HG03558 (cell line): ENCODE measurements around the gene SEPTIN8.

Experiments used
- ATAC-seq: cut with Tn5 transposase; IDR thresholded peaks from one replicate; pipeline ENCODE4 v1.9.1; 2021; ENCODE audit warnings: moderate number of reproducible peaks; ENCODE audit not compliant: unreplicated experiment; ENCODE audit errors: extremely low read depth

Gene SEPTIN8

DNA sequence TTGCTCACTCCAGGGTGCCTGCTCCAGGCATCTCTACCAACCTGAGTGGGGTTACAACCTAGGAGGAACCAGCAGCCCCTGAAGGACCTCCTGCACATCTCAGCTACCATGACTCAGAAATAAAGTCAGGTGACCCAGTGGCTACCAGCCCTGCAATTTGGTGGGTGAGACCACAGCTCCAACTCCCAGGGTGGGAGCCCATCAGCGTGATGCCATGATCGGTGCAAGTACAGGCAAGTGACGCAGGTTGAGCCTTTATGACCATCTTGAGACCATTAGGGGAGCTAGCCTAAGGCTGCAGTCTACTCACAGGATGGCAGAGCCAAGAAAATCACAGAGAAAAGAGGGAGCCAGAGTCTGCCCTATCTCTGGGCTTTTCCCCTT, 8.6 kb downstream of the SEPTIN8 start:
- no peak for ATAC-seq

DNA sequence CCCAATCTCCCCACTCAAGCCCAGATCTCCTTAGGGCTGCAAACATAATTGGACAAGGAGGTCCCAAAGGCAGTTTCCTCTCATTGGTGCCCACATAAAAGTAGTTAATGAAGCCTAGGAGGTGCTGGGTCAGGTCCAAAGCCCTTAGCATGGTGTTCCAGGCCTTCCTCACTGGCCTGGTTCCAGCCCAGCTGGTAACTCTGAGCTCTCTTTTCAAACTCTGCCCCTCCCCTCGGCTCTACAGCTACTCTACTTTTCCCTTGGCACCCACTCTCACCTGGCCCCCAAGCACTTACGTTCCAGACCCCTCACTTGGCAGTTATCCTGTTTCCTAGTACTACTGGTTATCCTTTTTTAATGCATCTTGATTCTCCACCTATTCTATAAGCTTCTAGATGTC, 9.9 kb downstream of the SEPTIN8 start:
- no peak for ATAC-seq

DNA sequence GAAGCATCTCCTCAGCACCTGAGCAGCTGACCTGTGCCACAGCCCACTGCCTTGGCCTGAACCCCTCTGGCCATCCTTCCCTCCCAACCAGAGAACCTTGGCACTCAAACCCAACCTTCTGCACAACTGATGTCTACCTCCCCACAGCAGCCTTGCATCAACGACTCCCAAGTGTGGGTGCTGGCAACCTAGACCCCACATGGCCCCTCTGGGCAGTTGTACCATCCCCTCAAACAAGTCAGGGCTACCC, 10.3 kb downstream of the SEPTIN8 start:
- ATAC-seq, result no peak

DNA sequence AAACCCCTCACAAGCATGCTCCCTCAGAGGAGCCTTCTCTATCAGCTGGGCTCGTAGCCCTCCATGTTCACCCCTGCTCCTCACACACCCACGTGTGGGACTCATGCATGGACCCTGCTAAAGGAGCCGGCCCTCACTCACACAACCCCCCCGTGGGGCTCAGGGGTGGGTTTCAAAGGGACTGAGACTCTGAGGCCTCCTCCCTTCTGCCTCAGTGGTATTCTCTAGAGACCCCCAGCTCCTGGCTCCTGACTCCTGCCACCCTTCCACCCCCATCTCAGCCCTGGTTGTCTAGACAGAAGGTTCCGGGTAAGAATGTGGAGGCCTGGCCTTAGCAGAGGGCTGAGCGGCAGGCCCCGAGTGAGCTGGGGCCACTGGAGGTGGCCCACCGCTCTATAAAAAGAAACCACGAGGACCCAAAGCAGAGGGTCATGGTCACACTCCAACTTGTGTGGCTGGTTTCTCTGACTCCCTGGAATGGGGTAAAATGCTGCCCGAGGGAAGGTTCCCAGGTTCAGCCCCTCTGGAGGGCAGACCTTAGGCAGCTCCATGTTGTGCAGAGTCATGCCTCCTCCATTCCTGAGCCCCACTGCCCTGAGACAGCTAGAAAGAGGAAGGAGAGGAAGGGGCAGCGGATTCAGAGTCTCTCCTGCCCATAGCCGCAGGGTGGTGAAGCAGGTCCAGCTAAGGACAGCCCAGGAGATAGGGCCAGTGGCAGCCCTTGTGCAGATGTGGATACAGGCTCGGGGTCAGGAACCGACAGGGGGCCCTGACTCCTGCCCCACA, 10.8 kb downstream of the SEPTIN8 start:
- no peak for ATAC-seq

DNA sequence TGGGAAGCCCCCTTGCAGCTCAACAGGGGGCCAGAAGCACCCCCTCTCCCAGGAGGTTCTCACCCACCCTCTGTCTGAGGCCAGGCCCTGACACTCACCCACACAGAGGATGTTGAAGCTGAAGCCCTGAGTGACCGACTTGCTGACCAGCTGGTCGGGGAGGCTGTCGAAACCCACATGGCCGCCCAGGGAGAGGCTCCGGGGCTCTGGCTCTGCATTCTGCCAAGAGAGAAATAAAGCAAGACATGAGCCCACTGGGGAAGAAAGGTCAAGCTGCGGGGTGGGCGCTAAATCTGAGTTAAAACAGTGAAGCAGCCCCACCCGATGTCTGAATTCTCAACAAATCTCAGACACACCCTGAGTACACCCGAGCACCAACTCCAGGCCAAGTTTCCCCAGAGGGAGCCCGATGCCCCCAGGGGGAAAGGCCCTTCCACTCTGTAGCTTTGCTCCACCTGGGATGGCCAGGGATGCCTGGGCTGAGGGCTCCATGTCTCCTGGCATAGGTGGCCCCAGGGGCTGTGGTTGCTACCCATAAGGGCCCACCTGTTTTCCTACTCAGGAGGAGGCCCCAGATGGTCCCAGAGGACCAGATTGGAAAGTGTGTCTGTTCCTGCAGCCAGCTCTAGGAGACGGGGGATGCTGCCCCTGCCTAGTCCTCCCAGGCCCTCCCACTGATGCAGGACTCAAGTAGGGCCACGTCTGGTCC, 11.6 kb downstream of the SEPTIN8 start:
- no peak for ATAC-seq

DNA sequence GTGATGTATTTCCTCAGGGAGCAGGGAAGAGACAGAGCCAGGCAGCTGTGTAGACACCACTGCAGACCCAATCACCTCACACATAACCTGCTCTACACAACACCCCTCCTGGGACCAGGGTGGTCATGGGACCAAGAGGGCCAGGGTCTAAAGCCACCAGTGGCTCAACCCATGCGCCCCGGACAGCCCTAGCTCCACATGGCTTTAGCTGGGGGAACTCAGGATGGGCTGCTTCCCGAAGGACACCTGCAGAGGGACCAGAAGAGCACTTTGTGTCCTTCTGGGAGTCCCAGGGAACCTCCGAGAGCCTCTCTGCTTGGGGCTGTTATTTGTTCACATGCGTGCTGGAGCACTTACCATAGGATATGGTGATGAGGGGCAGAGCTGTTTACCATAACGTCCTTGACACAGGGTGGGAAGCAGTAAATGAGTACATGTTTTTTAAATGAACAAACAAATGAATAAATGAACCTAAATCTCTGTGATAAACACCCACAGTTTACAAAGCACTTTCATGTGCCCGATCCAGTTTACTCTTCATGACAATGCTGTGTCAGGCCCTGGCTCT, 12.3 kb downstream of the SEPTIN8 start:
- no peak for ATAC-seq

DNA sequence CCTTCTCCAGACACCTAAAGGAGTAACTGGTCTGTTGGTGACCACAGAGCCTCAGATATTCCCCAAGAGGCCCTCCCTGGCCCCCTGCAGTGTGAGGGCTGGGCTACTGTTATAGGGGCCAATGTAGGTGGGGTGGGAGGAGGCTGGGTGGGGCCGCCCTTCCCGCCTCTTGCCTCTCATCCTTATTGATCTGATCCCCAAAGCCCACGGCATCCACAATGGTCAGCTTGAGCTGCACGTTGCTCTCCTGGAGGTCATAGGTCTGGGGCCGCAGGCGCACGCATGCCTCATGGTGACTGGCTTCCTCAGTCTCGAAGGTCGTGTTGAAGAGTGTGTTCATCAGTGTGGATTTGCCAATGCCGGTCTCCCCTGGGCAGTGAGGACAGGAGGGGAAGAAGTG, 13.0 kb downstream of the SEPTIN8 start:
- ATAC-seq, result no peak

DNA sequence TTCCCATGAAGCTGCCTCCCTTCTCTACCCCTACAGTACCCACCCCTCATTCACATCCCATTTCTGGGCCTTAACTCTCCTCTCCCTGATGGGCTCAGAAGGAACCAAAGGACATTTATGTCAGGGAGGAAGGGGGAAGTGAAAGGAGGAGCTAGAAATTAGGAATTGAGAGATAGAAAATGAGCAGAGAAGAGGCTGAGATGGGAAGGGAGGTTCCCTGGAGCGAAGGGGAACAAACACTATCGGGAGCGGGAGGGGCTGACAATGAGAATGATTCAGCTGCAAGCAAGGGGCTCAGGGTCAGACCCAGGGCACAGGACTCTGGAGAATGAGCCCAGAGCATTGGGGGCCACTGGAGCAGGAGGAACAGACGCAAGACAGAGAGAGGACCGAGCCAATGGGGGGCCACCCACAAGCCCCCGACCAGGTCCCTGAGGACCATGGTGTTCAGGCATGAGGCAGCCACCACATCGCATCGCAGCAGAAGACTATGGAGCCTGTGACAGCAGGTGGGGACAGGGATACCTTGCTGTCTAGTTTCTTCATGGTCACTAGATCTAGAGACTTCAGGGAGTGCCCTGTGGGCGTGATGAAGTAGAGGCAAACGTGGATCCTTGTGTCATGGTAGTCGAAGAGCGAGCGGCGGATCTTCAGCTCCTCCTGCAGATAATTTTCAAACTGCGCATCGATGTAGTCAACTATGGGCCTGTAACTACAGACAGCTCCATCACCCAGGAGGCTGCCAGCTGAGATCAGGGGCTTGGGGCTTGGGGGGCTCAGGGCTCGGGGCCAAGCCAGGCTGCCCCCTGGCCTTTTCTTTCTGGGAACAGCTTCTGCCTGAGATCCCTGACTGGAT, 13.6 kb downstream of the SEPTIN8 start:
- no peak for ATAC-seq

DNA sequence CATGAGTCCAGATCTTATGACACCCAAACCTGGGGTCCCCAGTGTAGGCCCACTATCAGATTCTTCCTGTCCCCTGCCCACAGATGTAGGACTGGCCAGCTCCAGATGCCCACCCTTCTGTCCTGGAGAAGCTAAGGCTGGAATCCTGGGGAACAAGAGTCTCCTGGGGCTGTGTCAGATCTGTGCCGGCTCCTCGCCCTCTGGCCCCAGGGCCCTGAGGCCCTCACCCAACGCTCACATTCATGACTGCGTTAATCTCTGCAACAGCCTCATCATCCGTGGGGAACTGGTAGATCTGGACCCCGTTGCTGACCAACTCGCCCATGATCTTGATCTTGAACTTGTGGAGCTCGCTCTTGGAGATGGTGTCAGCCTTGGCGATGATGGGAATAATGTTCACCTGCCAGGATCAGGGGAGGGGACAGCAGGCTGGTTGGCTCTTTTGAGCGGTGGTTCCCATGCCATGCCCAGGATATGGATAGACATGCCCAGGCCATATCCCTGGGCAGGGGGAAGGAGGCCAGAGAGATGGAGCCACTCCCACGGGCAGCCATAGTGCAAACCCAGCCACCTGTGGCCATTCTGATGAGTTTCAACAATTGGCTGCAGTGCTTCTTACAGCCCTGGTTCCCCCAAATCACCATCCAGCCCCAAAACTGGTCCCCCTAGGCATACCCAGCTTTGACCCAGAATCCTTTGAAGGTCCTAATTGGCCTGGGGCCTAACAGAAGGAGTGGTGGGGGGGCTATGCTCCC, 14.6 kb downstream of the SEPTIN8 start:
- no peak for ATAC-seq

DNA sequence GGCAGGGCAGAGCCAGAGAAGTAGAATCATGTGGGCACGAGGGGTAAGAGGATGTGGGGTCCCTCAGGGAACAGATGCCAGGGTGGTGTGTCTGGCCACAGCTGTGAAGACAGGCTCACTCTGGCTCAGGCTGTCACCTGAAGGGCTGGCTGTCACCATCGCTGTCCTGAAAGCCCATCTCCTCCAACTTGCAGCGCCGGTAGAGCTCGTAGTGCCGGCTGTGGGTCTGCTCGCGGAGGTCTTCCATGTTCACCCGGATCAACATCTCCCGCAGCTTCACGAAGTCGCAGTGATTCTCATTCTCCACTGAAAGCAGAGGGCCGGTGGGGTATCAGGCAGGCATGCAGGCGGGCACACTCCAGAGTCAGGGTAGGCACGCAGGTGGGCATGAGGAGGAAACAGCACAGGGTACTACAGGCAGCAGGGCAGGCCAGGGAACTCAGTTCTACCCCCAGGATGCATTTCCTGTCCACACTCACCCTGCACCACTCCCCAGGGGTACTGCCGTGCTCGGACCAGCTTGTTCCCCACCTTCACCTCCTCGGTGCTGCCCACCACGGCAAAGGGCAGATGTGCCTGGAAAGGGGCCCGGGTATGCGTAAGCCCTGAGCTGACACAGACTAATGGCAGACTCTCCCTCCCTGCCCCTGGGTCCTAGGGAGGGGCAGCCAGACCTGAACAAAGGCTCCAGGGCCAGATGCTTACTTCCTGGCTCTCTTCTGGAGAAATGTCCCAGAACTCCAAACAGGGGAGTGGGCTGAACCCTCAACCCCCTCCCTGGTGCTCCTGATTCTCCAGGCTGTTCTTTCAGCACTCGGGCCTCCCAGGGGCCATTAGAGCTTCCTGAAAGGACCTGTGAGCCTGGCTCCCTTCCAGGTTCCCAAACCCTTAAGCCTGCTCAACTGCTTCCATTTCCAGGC, 15.5 kb downstream of the SEPTIN8 start:
- ATAC-seq, result no peak

DNA sequence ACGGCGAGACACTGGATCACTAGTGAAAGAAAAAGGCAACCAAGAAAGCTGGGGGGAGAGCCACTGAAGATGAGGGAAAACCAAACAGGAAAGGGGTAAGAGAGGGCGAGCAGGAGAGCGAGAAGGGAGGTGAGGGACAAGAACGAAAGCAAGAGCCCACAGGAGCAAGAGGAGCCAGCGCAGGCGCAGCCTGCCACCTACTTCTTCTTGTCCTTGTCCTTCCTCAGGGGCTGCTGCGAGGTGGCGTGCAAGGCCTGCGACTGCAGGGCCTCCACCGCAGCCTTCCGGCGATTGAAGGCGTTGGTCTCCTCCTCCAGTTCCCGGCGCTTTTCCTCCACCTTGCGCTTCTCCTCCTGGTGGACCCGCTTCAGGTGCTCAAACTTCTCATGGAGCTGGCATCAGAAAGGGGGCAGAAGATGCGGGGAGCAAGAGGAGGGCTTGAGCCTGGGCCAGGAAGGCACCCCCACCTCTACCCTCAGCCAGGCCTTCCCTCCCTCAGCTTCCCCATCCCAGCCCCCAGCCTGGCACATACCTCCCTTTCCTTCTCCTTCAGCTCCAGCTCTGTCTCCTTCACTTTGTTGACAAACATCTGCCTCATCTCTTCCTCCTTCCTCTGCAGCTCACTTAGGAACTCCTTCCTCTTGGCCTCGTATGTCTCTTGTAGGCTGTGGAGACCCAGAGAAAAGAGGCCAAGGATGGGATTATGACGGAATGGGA, 16.3 kb downstream of the SEPTIN8 start:
- no peak for ATAC-seq

DNA sequence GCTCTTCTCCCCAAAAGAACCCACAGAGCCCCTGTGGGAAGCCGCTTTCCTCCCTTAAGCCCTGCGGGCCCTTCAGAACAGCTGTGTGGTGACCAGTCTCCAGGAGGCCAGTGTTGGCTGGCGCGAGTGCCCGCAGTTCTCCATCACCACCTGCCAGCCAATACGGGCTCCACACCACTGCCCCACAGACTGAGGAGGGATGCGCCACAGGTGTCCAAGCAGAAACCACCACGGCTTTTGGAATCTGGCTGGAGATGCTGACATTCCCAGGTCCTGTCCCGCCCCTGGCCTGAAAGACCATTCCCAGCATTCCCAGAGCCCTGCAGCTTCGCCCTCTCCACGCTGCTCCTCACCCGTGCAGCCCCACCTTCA, 17.0 kb downstream of the SEPTIN8 start:
- ATAC-seq, result no peak

DNA sequence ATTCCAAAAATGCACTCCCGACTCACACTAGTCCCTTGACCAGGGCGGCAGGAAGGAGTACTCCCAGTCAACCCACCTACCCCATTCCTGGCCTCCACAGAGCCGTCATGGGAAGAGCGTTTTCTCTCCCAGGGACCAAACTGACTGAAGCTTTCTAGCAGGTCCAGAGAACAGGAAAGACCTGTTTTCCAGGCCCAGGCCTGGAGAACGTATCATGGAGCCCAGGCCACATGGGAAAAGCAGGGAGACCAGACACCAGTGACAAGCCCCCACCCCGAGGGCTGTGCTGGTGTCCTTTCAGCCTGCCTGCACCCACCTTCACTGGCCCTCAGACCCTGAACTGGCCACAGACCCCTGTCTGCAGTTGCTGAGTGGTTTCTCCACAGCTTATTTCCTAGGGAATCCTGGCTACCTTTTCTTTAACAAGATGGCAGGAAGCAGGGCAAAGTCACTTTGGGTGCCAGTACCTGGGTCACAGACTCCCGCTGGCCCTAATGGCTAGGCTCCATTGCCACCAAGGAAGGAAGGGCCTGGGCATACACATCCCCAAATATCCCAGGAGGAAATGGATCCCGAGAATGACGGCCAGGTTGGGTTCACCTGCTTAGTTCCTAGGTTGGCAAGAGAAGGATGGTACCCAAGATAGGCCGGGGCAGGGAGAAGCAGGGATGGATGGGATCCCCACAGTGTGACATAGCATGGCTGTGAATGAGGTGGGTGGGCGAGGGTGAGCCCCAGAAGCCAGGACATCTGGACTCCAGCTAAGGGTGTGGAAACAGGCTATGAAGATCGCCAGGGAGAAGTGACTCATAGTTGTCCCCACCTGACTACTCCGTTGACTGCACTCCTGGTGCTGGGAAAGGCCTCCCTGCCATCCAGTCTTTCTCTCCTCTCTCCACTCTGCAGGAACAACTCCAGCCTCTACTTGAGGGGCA, 17.7 kb downstream of the SEPTIN8 start:
- no peak for ATAC-seq

DNA sequence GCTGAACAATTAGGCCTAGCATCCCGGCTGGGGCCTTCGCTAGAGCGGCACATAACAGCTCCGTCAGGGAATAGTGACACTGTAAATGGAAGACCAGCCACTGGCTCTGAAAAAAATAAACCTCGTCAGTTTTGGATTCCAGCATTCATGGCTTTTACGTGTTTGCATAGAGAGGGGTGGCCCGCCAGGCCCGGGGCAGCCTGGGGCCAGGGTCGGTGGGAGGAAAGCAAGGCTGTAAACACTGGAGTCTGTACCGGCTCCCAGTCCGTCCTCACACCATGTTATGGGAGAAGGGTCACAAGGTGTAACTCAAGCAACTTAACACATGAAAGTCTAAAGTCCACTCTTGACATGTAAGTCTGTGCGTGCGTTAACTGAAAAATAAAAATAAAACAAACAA, 18.6 kb downstream of the SEPTIN8 start:
- ATAC-seq, result no peak

DNA sequence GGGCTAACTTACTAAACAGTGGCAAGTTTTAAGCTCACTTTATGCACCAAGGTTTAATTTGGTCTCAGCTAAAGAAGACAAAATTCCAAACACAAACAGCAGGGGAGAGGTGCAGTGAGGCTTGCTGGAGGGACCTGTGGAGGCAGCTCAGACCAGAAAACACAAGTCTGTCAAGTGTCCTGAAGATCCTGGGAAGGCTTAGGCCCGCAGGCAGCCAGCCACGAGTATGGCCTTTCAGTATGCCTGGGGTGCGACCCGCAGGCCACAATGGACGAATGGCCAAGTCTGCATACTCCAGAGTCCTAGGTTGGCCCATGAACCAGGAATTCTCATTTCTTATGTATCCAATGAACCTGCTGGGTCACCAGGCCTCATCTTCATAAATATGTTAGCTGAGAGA, 20.5 kb downstream of the SEPTIN8 start:
- no peak for ATAC-seq

DNA sequence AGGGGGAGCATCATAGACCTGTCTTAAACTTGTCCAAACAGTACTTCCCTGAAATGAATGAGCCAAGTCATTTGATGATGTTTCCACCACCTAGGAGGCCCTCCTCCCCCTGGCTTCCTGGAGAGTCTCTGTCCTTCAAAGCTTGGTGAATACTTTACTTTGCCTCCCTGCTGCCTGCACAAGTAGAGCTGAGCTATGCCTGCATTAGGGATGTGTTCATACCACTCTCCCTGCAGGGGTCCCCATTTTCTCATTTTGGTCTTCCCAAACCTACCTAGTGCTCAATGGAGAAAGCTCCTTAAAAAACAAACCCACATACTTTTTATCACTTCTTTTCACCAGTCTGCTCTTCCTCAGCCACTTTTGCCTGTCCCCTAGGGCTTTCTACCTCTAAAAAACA, 22.1 kb downstream of the SEPTIN8 start:
- no peak for ATAC-seq

DNA sequence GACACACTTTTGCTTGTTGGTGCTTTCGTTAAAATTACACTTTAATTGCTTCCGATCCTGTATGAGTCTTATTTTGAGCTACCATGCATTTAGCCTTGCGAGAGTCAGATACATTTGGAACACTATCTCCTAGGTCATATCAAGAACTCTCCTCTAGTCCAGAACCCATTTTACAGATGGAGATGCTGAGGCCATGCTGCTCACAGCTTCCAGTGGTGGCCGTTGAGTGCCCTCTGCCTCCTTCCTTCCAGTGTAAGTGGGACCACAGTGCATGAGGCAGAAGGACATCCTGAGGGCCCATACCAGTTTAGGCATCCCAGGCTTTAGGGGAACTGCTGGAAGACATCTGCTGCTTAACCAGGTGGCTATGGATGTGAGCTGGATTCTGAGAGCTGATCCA, 22.9 kb downstream of the SEPTIN8 start:
- ATAC-seq, result no peak
